Upper lobe of right lung (tissue), 1 donor: ENCODE results near the gene C3orf20. TPM values are rescaled to one million over a fixed set of nuclear protein-coding genes. Genes with fewer than 3 reads are reported as not detected.

Source experiments
- ATAC-seq: fragments of 200-7000 bp; cut with Tn5 transposase; one replicate; pipeline ENCODE4 v1.9.1; 2020; ENCODE audit warnings: mild to moderate bottlenecking, moderate library complexity
- DNase-seq: peaks from one replicate; pipeline ENCODE4 v3.0.0-alpha.2; 2020
- H3K27ac ChIP-seq: fragments of 200-600 bp; one replicate; pipeline ENCODE4 v1.8.0; 2022
- H3K27me3 ChIP-seq: fragments of 200-600 bp; one replicate; pipeline ENCODE4 v1.8.0; 2022; ENCODE audit warnings: mild to moderate bottlenecking
- H3K36me3 ChIP-seq: fragments of 200-600 bp; one replicate; pipeline ENCODE4 v1.8.0; 2022
- H3K4me1 ChIP-seq: fragments of 200-600 bp; one replicate; pipeline ENCODE4 v1.8.0; 2022
- H3K4me3 ChIP-seq: fragments of 200-600 bp; one replicate; pipeline ENCODE4 v1.8.0; 2022; ENCODE audit warnings: mild to moderate bottlenecking
- H3K9me3 ChIP-seq: fragments of 200-600 bp; one replicate; pipeline ENCODE4 v1.8.0; 2022
- CTCF ChIP-seq: fragments of 200-600 bp; IDR thresholded peaks from one replicate; pipeline ENCODE4 v1.8.0; 2022; ENCODE audit warnings: antibody characterized with exemption
- intact Hi-C: fragments of 100-400 bp; cut with DNase I; formaldehyde crosslinking; loops from one replicate; pipeline ENCODE4 v1.11.0; 2022
- total RNA-seq: library from RNA; stranded (reverse); fragmentation: NEBNext Ultra II Directional; extraction: Animal tissue kit (Norgen Biotek cat#: 25700); gene quantifications from one replicate; pipeline ENCODE4 v1.2.1, GENCODE V29; 2021
- donor health status: DM: no; HTN: yes; CAD: no; lungs with severe emphysema.

C3orf20 gene
- total RNA-seq, 1 donor from 2014 or later, result 0.14 TPM

GRCh38 chr3:14801031-14801430, 126.1 kb downstream of the C3orf20 start:
- TF ChIP-seq CTCF, result no peak
- Histone ChIP-seq H3K27ac (no peak overlapping the region), H3K4me1 (peaks cover 24% of the 10 kb centered on the region), H3K4me3 (no peak overlapping the region), H3K36me3 (no peaks in the 10 kb centered on the region), H3K9me3 (no peaks in the 10 kb centered on the region), H3K27me3 (no peaks in the 10 kb centered on the region)
- intact Hi-C loops, result no loop called here
- ATAC-seq (no peak), DNase-seq (no peak)

- Histone ChIP-seq H3K4me3 (no peak overlapping the region), H3K27ac (no peak overlapping the region), H3K27me3 (no peaks in the 10 kb centered on the region), H3K4me1 (peaks cover 24% of the 10 kb centered on the region), H3K9me3 (no peaks in the 10 kb centered on the region), H3K36me3 (no peaks in the 10 kb centered on the region)
- peak; percentile 40 for DNase-seq
- intact Hi-C loops, result no loop called here
- TF ChIP-seq CTCF, result no peak
- no peak for ATAC-seq
Measured at GRCh38 chr3:14801668-14802380, 126.9 kb downstream of the C3orf20 start.

- no peak for TF ChIP-seq CTCF
- Histone ChIP-seq H3K4me3 (no peak overlapping the region), H3K27me3 (no peaks in the 10 kb centered on the region), H3K9me3 (no peaks in the 10 kb centered on the region), H3K27ac (no peak overlapping the region), H3K4me1 (peaks cover 23% of the 10 kb centered on the region), H3K36me3 (no peaks in the 10 kb centered on the region)
- ATAC-seq (no peak), DNase-seq (peak; percentile 31)
- intact Hi-C loops, result no loop called here
Measured at GRCh38 chr3:14802381-14802731, 127.4 kb downstream of the C3orf20 start.

GRCh38 chr3:14803101-14803980, 128.4 kb downstream of the C3orf20 start:
- H3K4me1 ChIP-seq, result peaks cover 23% of the 10 kb centered on the region
- H3K27ac ChIP-seq, result peak overlapping the region; percentile 74

More at GRCh38 chr3:14803101-14803980, 128.4 kb downstream of the C3orf20 start:
- Histone ChIP-seq H3K36me3 (no peaks in the 10 kb centered on the region), H3K9me3 (no peaks in the 10 kb centered on the region), H3K27me3 (no peaks in the 10 kb centered on the region), H3K4me3 (no peak overlapping the region)
- ATAC-seq (peak; percentile 1), DNase-seq (peak; percentile 46)
- no peak for TF ChIP-seq CTCF
- intact Hi-C loops, result no loop called here
